H9 (cell line): ENCODE data around the gene NPRL2. TPM values are rescaled to one million over a fixed set of nuclear protein-coding genes. Genes with fewer than 3 reads are reported as not detected.

Experiments
- DNase-seq: peaks from one replicate; pipeline ENCODE4 v3.0.0-alpha.2; 2017
- H2AFZ ChIP-seq: one replicate; pipeline ENCODE4 v1.6.1; 2013; ENCODE audit warnings: mild to moderate bottlenecking, low read length, control low read depth, moderate library complexity
- H2AK5ac ChIP-seq: 2 replicates; pipeline ENCODE4 v1.6.1; 2013; ENCODE audit warnings: low read length, control low read depth, mixed read lengths; ENCODE audit not compliant: insufficient read length
- H2BK120ac ChIP-seq: one replicate; pipeline ENCODE4 v1.6.1; 2013; ENCODE audit warnings: low read depth, mild to moderate bottlenecking, low read length, control low read depth, inconsistent platforms; ENCODE audit not compliant: poor library complexity, severe bottlenecking
- H2BK12ac ChIP-seq: 2 replicates; pipeline ENCODE4 v1.6.1; 2013; ENCODE audit warnings: low read length, control low read depth, mixed read lengths, low read depth; ENCODE audit not compliant: insufficient read length
- H2BK15ac ChIP-seq: 2 replicates; pipeline ENCODE4 v1.6.1; 2013; ENCODE audit warnings: low read depth, low read length, control low read depth
- H2BK20ac ChIP-seq: one replicate; pipeline ENCODE4 v1.6.1; 2013; ENCODE audit warnings: low read depth, mild to moderate bottlenecking, low read length, control low read depth, inconsistent platforms; ENCODE audit not compliant: poor library complexity, severe bottlenecking
- H2BK5ac ChIP-seq: 2 replicates; pipeline ENCODE4 v1.6.1; 2013; ENCODE audit warnings: low read length, control low read depth, mixed read lengths; ENCODE audit not compliant: insufficient read length
- H3K14ac ChIP-seq: 2 replicates; pipeline ENCODE4 v1.6.1; 2013; ENCODE audit warnings: low read length, control low read depth; ENCODE audit not compliant: insufficient read depth
- H3K18ac ChIP-seq: 2 replicates; pipeline ENCODE4 v1.6.1; 2013; ENCODE audit warnings: low read depth, mild to moderate bottlenecking, mixed read lengths, low read length, control low read depth; ENCODE audit not compliant: insufficient read length
- H3K23ac ChIP-seq: 2 replicates; pipeline ENCODE4 v1.6.1; 2013; ENCODE audit warnings: low read length, control low read depth, mixed read lengths, low read depth; ENCODE audit not compliant: insufficient read length
- H3K23me2 ChIP-seq: 2 replicates; pipeline ENCODE4 v1.6.1; 2013; ENCODE audit warnings: low read depth, mild to moderate bottlenecking, mixed read lengths, low read length, control low read depth; ENCODE audit not compliant: insufficient read length, poor library complexity, severe bottlenecking
- H3K27ac ChIP-seq: 2 replicates; pipeline ENCODE4 v1.5.1; 2013; ENCODE audit warnings: low read length, control low read depth, mixed read lengths, low read depth; ENCODE audit not compliant: insufficient read length
- H3K27me3 ChIP-seq: 2 replicates; pipeline ENCODE4 v1.6.1; 2013; ENCODE audit warnings: low read length, control low read depth, inconsistent platforms; ENCODE audit not compliant: insufficient read depth
- H3K4ac ChIP-seq: 2 replicates; pipeline ENCODE4 v1.6.1; 2013; ENCODE audit warnings: low read depth, mild to moderate bottlenecking, control low read depth, inconsistent platforms, low read length, moderate library complexity
- H3K4me1 ChIP-seq: 2 replicates; pipeline ENCODE4 v1.6.1; 2013; ENCODE audit warnings: low read length, control low read depth, inconsistent platforms; ENCODE audit not compliant: insufficient read depth
- H3K4me2 ChIP-seq: 2 replicates; pipeline ENCODE4 v1.6.1; 2013; ENCODE audit warnings: low read length, control low read depth, mixed read lengths; ENCODE audit not compliant: insufficient read length, insufficient read depth
- H3K56ac ChIP-seq: 2 replicates; pipeline ENCODE4 v1.6.1; 2013; ENCODE audit warnings: low read depth, mild to moderate bottlenecking, mixed read lengths, low read length, control low read depth; ENCODE audit not compliant: insufficient read length
- H3K79me1 ChIP-seq: 2 replicates; pipeline ENCODE4 v1.6.1; 2013; ENCODE audit warnings: low read depth, mild to moderate bottlenecking, moderate library complexity, low read length, control low read depth, inconsistent platforms; ENCODE audit not compliant: insufficient read depth, poor library complexity, severe bottlenecking
- H3K79me2 ChIP-seq: 2 replicates; pipeline ENCODE4 v1.6.1; 2013; ENCODE audit warnings: low read length, control low read depth, inconsistent platforms; ENCODE audit not compliant: insufficient read depth
- H3K9ac ChIP-seq: 2 replicates; pipeline ENCODE4 v1.6.1; 2013; ENCODE audit warnings: low read length, control low read depth, mixed read lengths; ENCODE audit not compliant: insufficient read length; ENCODE audit errors: extremely low read depth
- H3K9me3 ChIP-seq: one replicate; pipeline ENCODE4 v1.6.1; 2013; ENCODE audit warnings: low read depth, low read length, inconsistent platforms; ENCODE audit not compliant: control insufficient read depth
- H3T11ph ChIP-seq: one replicate; pipeline ENCODE4 v1.6.1; 2013; ENCODE audit warnings: mild to moderate bottlenecking, low read length, control low read depth, inconsistent platforms
- H4K20me1 ChIP-seq: one replicate; pipeline ENCODE4 v1.6.1; 2013; ENCODE audit not compliant: control insufficient read depth, insufficient read length, insufficient read depth
- H4K5ac ChIP-seq: 2 replicates; pipeline ENCODE4 v1.6.1; 2013; ENCODE audit warnings: low read depth, mild to moderate bottlenecking, mixed read lengths, low read length, control low read depth; ENCODE audit not compliant: insufficient read length
- H4K8ac ChIP-seq: replicated peaks from 2 replicates; pipeline ENCODE4 v1.6.1; 2013; ENCODE audit warnings: low read length, control low read depth, mixed read lengths, low read depth; ENCODE audit not compliant: insufficient read length
- H4K91ac ChIP-seq: 2 replicates; pipeline ENCODE4 v1.6.1; 2013; ENCODE audit warnings: low read depth, mild to moderate bottlenecking, moderate library complexity, mixed read lengths, low read length, control low read depth; ENCODE audit not compliant: insufficient read length
- H3K27ac Mint-ChIP-seq, 3 experiments: 2 replicates in 2 of 3; 3 replicates in 1 of 3; pipeline ENCODE4 v1.8.0; 2020 to 2021; ENCODE audit warnings: mixed read lengths in 3 of 3, mild to moderate bottlenecking in 1 of 3, moderate library complexity in 1 of 3
- H3K27me3 Mint-ChIP-seq: 2 replicates; pipeline ENCODE4 v1.8.0; 2021; ENCODE audit warnings: low read depth, mild to moderate bottlenecking, moderate library complexity, mixed read lengths
- H3K36me3 Mint-ChIP-seq, 3 experiments: 2 replicates in 2 of 3; 3 replicates in 1 of 3; pipeline ENCODE4 v1.8.0; 2020 to 2021; ENCODE audit warnings: low read depth in 3 of 3, mixed read lengths in 3 of 3; ENCODE audit not compliant: insufficient read depth in 1 of 3
- H3K4me1 Mint-ChIP-seq, 2 experiments: 2 replicates each; pipeline ENCODE4 v1.8.0; 2020; ENCODE audit warnings: mixed read lengths in 2 of 2
- H3K4me3 Mint-ChIP-seq, 2 experiments: 2 replicates in 1 of 2; 3 replicates in 1 of 2; pipeline ENCODE4 v1.8.0; 2020 to 2021; ENCODE audit warnings: mild to moderate bottlenecking in 2 of 2, mixed read lengths in 2 of 2, moderate library complexity in 1 of 2
- H3K9me3 Mint-ChIP-seq, 2 experiments: 2 replicates in 1 of 2; 3 replicates in 1 of 2; pipeline ENCODE4 v1.8.0; 2020; ENCODE audit warnings: mild to moderate bottlenecking in 2 of 2, mixed read lengths in 2 of 2, moderate library complexity in 1 of 2
- WGBS: extraction: QIAGEN DNeasy Blood & Tissue Kit; methylation state at CpG from one replicate; pipeline ENCODE4 v1.1.7; 2013; ENCODE audit warnings: missing lambda C conversion rate, low lambda C conversion rate, mixed read lengths; ENCODE audit not compliant: insufficient read length; ENCODE audit errors: extremely low coverage; 5-methylcytosine and 5-hydroxymethylcytosine counted together
- total RNA-seq: library from RNA; stranded (reverse); gene quantifications from 2 replicates; pipeline ENCODE4 v1.2.1, GENCODE V29; 2021
- TF ChIP-seq, protein P1 (sequence below): fragments of 200-600 bp; sonication (generic); conservative IDR thresholded peaks from 3 replicates; pipeline ENCODE4 v1.8.0; 2021; ENCODE audit warnings: antibody characterized with exemption, mild to moderate bottlenecking

NPRL2 gene
- total RNA-seq, 1 experiment from 2014 or later = 23.4 TPM

DNA sequence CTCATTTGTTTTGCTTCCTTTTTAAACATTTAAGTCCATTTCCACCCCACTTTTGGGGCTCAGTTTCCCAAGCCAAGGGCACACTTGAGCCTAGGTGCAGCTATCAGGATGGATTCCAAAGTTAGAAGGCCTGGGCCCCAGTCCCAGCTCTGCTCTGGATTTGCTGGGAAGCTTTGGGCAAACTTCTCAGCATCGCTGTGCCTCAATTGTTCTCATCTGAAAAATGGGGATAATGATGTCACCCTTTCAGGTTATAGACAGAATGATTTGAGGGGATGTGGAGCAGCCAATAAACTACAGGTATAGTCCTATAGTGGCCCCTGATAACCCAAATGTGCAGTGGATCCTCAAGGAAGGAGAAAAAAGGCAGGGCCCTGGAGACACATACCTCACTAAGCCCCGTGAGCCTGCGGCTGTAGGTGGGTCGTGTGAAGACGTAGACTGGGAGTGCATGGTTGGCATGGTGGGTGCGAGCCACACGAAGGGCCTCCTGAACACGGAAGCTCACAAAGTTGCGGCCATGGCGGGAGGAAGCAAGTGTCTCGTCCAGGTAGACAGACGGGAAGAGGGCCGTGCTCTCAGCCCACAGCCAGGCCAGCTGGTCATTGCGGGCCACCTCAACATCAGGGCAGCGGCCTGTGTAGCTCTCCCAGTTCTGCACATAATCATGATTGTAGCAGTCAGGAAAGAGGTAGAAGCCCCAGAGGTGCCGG is 31.2 kb downstream of the NPRL2 start:
- H4K91ac ChIP-seq = no peak overlapping the region
- H3K56ac ChIP-seq = no peak overlapping the region
- H3K27me3 ChIP-seq = no peaks in the 10 kb centered on the region
- TF ChIP-seq, protein P1, sequence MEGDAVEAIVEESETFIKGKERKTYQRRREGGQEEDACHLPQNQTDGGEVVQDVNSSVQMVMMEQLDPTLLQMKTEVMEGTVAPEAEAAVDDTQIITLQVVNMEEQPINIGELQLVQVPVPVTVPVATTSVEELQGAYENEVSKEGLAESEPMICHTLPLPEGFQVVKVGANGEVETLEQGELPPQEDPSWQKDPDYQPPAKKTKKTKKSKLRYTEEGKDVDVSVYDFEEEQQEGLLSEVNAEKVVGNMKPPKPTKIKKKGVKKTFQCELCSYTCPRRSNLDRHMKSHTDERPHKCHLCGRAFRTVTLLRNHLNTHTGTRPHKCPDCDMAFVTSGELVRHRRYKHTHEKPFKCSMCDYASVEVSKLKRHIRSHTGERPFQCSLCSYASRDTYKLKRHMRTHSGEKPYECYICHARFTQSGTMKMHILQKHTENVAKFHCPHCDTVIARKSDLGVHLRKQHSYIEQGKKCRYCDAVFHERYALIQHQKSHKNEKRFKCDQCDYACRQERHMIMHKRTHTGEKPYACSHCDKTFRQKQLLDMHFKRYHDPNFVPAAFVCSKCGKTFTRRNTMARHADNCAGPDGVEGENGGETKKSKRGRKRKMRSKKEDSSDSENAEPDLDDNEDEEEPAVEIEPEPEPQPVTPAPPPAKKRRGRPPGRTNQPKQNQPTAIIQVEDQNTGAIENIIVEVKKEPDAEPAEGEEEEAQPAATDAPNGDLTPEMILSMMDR = no peak
- H2BK5ac ChIP-seq = no peak overlapping the region
- no peak overlapping the region for H3K27ac Mint-ChIP-seq
- H3K4ac ChIP-seq = no peak overlapping the region
- no peaks in the 10 kb centered on the region for H3K9me3 Mint-ChIP-seq
- WGBS = no CpG with 5 or more reads among the region's 16 CpGs
- no peaks in the 10 kb centered on the region for H3K27me3 Mint-ChIP-seq
- H3K27ac ChIP-seq = no peak overlapping the region
- no peaks in the 10 kb centered on the region for H3K9me3 ChIP-seq
- peaks cover 15% of the 10 kb centered on the region for H3K23me2 ChIP-seq
- peaks cover 5% of the 10 kb centered on the region; the same call in 1 of the 2 replicates for H3K79me2 ChIP-seq
- H3K4me3 Mint-ChIP-seq = peak overlapping the region; percentile 85 to 97
- no peak overlapping the region for H2BK12ac ChIP-seq
- peaks cover 40 to 55% (median 47%) of the 10 kb centered on the region in 3 experiments for H3K36me3 Mint-ChIP-seq
- no peak overlapping the region for H3K9ac ChIP-seq
- H3T11ph ChIP-seq = no peak overlapping the region
- no peak overlapping the region for H3K4me2 ChIP-seq
- peaks cover 22 to 36% of the 10 kb centered on the region in 2 experiments for H3K4me1 Mint-ChIP-seq
- no peak overlapping the region for H3K18ac ChIP-seq
- H4K20me1 ChIP-seq = no peaks in the 10 kb centered on the region
- H2BK15ac ChIP-seq = no peak overlapping the region
- no peak overlapping the region for H2BK120ac ChIP-seq
- no peak for DNase-seq
- H3K79me1 ChIP-seq = no peaks in the 10 kb centered on the region
- H3K23ac ChIP-seq = no peak overlapping the region
- no peak overlapping the region for H3K14ac ChIP-seq
- H4K5ac ChIP-seq = no peak overlapping the region
- H2AK5ac ChIP-seq = no peak overlapping the region
- H2BK20ac ChIP-seq = no peak overlapping the region
- H2AFZ ChIP-seq = no peak overlapping the region
- H4K8ac ChIP-seq = no peak overlapping the region
- peaks cover 6% of the 10 kb centered on the region; the same call in 1 of the 2 replicates for H3K4me1 ChIP-seq
